Iris pigment epithelial cell (primary cell): ENCODE measurements around the gene HSD3B7.

Experiments used
- DNase-seq: peaks from one replicate; pipeline ENCODE4 v3.0.0-alpha.2; 2011; ENCODE audit warnings: low read depth

HSD3B7 gene

DNA sequence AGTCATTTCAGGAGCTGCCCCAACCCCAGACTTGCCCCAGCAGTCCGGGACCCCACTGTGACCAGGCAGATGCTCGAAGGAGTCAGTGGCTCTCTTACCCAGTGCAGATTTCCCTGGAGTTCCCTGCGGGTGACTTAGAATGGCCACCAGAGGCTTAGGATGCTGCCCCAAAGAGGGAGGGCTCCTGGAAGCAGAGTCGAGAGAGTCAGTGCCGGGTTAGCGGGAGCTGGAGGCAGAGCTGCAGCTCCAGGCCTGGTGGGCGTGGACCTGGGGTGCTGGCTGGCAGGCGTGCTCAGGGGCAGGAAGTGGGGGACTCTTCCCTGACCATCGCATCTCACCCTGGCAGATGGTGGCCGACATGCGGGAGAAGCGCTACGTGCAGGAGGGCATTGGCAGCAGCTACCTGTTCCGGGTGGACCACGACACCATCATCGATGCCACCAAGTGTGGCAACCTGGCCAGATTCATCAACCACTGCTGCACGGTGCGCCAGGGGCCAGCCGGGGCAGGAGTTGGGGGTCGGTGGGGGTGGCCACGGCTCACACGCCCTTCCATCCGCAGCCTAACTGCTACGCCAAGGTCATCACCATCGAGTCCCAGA lies 1.6 kb upstream of the HSD3B7 start:
- no peak for DNase-seq

DNA sequence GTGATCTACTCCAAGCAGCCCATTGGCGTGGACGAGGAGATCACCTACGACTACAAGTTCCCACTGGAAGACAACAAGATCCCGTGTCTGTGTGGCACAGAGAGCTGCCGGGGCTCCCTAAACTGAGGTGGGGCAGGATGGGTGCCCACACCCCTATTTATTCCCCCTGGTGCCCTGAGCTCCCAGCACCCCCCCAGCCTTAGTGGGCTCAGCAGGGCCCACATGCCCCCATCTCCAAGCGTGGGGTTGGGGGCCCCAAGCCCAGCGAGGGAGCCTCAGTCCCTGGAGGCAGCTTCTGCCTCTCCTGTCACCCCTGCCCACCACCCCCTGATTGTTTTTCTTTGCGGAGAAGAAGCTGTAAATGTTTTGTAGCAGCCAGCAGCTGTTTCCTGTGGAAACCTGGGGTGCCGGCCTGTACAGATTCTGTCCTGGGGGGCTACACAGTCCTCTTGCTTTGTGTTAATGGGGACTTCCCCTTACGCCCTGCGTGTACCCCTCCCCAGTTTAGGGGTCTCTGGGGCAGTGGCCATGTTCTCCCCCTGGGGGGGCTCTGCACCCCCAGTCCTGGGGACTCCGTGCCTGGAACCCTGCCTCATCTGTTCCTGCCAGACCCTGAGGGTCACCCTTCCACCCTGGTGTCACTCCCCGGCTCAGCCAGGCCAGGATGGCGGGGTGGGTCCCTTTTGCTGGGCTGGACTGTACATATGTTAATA lies 953 bp upstream of the HSD3B7 start:
- no peak for DNase-seq

DNA sequence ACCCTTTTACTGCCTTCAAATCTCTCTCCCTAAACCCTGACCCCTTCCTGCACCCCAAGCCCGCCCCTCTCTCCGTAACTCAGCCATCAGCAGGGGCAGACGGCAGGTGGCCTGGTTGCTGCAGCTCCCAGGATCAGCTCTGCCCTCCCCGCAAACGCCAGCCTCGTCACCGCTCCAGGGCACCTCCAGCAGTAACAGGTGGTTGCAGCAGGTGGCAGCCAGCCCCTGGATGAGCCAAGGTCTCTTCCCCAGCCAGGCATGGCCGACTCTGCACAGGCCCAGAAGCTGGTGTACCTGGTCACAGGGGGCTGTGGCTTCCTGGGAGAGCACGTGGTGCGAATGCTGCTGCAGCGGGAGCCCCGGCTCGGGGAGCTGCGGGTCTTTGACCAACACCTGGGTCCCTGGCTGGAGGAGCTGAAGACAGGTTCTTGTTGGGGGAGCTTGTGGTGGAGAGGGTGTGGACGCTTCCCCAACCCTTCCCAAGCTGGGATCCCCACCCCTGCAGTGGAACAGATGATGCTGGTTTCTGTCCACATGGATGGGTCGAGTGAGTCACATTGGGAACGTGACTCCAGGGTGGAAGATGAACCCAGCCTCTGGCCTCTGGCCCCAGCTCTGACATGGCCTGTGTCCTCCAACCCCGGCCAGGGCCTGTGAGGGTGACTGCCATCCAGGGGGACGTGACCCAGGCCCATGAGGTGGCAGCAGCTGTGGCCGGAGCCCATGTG lies 558 bp downstream of the HSD3B7 start:
- DNase-seq = no peak

DNA sequence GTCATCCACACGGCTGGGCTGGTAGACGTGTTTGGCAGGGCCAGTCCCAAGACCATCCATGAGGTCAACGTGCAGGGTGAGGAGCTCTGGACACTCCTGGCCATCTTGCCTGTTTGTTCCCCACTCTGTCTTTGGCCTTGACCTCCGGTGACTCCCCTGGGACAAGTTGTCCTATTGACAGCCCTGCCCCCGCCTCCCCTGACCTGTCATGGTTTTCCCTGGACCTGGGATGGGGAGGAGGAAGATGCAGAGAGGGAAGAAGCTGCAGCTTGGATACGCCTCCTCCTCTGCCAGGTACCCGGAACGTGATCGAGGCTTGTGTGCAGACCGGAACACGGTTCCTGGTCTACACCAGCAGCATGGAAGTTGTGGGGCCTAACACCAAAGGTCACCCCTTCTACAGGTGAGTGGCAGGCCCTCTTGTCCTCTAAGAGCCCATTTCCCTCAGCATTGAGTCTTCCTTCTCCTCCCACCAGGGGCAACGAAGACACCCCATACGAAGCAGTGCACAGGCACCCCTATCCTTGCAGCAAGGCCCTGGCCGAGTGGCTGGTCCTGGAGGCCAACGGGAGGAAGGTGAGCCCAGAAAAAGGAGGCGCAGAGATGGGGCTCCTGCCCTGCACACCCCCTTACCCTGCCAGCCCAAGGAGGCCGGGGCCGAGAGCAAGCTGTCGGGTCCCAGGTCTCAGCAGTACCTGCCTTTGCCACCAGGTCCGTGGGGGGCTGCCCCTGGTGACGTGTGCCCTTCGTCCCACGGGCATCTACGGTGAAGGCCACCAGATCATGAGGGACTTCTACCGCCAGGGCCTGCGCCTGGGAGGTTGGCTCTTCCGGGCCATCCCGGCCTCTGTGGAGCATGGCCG lies 1.4 kb downstream of the HSD3B7 start:
- no peak for DNase-seq

DNA sequence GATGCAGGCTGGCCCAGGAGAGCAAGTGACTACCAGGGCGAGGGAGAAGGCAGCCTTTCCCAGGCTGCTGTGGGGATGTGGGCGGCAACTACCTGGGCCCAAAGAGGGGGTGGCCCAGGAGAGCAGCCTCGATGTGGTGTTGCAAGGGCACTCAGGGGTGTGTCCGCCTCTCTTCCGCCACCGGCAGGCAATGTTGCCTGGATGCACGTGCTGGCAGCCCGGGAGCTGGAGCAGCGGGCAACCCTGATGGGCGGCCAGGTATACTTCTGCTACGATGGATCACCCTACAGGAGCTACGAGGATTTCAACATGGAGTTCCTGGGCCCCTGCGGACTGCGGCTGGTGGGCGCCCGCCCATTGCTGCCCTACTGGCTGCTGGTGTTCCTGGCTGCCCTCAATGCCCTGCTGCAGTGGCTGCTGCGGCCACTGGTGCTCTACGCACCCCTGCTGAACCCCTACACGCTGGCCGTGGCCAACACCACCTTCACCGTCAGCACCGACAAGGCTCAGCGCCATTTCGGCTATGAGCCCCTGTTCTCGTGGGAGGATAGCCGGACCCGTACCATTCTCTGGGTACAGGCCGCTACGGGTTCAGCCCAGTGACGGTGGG lies 2.7 kb downstream of the HSD3B7 start:
- DNase-seq = no peak

DNA sequence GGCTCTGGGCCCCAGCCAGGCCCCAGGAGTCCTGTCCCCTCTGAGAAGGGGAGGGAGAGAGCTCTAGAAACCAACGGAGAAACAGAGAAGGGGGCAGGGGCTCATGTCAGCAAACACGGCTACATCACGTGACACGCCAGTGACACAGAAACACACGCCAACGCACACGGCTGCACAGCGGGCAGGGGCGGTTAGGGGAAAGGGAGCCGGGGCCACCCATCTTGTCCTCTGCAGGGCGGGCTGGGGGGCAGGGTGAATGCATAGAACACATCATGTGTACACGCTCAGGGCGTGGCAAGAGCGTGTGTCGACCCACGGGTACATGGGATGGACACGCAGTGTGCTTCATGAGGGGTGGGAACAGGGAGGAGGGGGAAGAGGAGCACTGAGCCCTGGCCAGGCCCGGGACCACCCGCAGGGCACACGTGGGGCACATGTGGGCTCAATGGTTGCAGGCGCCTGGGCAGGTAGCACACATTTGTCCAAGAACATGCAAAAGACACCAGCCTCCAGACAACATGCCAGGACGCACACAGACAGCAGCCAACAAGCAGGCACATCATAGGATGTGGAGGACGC lies 4.6 kb downstream of the HSD3B7 start:
- no peak for DNase-seq

DNA sequence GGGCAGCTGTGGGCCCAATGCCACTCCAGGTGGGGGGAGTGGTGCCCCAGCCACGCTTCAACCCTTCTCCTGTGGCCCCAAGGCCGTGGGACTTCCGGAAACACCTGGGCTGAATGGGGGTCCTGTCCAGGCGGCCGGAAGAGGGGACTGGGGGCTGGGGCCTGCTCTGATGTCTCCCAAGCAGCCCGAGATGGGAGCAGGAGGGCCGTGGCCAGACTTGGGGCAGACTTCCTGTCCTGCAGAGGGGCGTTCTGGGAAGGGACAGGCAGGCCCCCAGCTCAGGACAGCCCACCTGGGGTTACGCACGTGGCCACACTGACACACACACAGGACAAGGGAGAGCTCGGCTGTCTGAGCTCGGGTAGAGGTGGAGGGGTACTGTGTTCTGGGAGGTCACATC lies 5.1 kb downstream of the HSD3B7 start:
- DNase-seq = no peak

DNA sequence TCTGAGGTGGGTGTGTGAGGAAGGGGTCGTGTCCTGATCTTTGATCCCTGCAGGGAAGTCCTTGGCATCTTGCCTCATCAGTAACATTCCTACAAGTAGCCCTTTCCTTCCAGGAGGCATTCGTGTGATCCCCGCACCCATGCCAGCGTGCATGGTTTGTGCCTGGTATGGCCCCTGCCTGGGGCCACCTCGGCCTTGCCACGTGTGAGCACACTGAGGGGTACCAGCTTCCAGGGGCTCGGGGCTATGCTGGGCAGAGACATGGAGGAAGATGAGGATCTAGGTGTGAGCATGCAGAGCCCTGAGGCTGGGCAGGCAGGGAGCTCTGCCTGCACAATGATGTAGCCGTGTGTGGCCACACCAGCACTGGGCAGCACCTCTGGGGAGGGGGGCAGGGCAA lies 6.0 kb downstream of the HSD3B7 start:
- DNase-seq = no peak

DNA sequence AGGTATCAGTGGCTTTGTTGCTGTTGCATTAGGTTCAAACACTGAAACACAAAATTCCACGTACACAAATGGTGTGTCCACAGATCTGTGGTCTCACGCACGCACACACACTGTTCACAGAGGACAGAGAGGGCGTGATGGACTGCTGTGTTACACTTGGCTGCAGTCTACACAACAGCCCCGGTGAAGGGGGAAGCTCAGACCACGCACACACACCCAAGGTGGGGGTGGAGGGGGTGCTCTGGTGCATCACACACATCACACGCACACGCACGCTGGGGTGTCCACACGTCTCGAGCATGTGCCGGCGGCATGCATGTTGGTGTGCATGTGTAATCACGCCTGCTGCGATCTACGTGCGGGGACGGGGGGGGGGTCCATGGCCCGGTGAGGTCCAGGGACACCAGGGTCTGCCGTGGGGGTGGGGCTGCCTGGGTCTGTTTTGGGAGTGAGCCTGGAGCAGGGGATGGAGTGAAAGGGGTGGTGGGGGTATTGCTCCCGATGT lies 7.3 kb downstream of the HSD3B7 start:
- no peak for DNase-seq

DNA sequence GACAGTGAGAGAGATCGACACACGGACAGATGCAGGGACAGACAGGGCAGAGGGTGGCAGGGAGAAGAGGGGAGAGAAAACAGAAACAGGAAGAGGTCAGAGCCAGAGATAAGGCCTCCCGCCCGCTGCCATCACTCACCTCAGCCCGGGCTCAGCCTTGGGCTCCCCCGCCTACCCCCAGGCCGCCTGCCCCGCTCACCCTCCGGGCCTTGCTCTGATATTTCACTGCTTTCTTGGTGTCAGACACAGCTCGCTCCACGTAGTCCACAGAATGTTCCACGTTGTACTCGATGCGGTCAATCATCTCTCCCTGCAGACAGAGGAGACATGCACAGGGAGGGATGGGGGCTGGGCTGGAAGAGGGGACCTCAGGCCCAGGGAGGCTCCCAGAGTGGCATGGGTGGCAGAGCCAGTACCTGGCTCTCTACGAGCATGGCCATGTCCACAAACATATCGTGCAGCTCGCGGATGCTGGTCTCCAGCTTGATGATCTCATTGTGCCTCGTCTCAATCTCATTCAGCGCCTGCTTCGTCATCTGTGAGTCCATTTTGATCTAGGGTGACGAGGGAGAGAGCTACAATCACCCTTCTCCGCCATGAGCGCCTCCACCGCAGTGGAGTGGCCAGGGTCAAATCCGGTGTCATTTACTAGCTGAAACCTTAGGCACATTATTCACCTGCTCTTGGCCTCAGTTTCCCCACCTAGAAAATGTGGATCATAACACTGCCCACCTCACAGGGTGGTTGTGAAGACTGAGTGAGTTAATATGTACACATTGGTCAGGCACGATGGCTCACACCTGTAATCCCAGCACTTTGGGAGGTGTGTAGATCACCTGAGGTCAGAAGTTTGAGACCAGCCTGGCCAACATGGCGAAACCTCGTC lies 8.2 kb downstream of the HSD3B7 start:
- no peak for DNase-seq

DNA sequence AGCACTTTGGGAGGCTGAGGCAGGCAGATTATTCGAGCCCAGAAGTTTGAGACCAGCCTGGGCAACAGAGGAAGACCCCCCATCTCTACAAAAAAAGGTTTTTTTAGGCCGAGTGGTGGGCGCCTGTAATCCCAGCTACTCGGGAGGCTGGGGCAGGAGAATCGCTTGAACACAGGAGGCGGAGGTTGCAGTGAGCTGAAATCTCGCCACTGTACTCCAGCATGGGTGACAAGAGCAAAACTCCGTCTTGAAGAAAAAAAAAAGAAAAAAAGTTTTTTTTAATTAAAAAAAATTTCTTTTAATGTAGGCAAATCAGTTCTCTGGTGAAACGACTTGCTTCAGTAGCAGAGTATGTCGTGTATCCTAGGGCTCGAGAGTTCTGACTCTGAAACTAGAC lies 10.9 kb downstream of the HSD3B7 start:
- no peak for DNase-seq

DNA sequence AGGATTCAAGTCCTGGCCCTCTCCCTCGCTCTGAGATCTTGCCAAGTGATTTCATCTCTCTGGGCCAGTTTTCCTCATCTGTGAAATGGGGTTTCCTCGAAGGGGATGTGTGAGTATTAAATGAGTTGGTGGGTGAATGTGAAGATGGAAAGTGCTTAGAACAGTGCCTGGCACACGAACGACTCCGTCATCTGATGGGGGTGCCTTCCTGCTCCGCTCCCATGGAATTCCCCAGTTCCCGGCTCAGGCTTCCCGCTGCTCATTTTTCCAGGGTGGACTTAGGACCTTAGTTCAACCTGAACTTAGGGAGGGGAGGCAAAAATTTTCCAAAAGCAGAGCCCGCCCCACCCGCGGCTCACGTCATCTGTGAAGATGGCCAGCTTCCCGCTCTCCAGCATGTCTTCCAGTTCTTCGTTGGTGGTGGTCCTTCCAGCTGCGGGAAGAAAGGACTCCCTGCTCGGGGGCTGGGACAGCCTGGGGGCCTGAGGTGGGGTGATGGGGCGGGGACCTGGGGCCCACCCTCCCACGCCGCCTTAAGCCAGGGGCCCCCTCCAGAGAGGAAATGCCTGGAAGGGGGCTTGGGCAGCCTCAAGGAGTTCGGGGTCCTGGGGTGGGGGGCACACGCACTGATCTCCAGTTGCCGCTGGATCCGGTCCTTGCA lies 11.4 kb downstream of the HSD3B7 start:
- no peak for DNase-seq

DNA sequence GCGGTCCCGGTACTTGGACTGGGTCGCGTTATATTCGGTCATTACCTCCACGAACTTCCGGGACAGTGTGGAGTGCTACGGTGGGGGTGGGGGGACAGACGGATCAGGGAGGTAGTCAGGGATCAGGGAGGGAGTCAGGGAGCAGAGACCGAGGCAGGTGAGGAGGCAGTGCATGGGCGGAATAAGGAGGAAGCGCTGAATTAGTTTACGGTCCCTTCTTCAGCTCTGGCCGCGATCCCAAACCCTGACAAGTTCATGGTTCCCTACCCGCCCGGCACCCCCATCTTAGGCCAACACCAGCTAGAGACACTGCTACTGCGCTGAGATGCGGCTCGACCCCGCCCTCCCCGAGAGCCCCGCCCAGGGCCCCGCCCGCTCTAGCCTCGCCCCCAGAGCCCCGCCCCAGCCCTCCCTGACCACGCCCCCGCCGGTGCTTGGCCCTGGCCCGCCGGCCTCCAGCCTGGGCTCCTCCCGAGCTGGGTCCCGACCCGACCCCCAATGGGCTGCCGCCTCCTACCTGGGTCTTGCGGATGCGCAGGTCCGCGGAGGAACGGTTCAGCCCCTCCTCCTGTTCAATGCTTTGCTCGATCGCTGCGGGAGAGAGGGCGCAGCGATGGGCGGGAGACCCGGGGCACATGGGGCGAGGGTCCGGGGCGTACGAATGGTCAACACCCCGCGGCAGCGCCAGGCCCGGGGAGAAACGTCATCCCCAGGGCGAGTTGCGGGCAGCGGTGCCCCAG lies 12.1 kb downstream of the HSD3B7 start:
- DNase-seq = peak; percentile 79

DNA sequence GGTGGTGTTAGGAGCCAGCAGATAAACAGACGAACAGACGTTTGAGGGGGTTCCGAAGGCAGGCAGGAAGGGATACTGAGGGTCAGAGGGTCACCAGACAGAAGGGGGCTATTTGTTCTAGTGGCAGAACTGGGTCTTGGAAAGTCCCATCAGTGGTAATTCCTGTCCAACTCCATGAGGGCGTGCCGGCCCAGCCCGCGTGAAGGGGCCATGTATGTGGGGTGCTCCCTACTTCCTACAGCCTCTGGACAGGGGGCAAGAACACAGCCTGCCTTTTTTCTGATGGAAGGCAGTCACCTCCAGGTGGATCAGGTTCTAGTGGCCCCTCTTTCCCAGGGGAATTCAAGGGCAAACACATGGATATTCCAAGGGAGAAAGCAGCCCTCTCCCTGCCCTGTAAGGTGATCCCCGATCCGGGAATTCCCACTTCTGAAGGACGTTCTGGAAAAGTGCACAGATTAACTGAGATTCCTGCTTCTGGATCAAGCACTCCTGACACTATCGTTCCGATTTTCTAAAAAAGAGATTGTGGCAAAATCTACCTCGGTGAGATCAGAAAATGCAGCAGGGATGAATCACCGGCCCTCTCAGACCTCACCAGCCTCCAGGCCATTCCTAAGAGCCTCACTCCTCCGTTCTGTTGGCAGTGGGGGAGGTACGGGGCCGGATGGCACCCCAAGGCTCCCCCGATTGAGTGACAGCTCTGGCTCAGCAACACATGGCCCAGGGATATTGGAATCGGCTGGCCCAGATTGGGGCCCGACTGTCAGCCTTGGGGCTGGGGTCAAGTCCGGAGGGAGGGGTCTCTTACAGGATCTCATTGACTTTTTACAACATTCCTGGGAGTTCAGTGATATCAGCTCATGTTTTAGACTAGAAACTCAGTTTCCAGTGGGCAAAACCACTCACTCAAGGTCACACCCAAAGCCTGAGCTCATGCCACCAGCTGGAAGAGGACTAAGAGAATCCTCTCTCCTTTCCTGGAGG lies 13.0 kb downstream of the HSD3B7 start:
- peak; percentile 90 for DNase-seq

DNA sequence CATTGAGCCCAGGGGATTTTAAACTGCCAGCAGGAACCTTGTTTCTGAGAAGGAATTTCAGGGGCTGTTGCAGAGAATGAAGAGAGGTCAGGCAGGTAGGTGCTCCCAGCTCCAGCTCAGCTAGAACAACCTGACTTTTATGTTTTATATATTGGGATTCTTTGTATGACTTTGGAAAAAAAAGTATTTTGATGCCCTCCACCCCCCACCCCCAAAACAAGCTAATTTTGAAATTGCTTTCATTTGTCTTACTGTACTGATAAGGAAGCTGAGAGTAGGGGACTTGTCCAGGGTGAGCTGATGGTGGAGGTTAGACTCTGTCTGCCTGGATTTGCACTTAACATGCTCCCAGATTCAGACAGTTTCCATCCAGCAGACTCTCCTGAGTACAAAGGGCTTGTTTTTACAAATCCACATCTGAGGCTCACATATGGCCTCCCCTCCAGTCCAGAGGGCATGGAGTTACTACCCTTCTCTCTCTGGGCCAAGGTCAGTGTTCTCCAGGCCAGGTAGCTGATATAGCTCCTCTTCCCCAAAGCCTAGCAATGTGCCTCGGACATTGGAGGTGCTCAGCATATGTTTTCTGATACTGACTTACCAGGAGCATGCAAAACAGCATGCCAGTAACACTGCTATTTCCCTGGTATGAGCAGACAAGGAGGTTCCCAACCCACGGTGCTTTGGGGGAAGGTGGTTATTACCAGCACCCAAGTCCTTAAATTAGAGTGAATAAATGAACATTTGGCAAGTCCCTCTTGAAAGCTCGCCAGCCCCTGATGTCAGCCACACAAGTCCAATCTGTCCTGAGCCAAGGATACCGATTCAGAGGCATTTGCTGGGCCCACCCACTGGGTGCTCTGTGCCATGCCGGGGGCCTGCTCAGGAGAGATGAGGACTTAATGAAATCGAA lies 14.1 kb downstream of the HSD3B7 start:
- DNase-seq = no peak

DNA sequence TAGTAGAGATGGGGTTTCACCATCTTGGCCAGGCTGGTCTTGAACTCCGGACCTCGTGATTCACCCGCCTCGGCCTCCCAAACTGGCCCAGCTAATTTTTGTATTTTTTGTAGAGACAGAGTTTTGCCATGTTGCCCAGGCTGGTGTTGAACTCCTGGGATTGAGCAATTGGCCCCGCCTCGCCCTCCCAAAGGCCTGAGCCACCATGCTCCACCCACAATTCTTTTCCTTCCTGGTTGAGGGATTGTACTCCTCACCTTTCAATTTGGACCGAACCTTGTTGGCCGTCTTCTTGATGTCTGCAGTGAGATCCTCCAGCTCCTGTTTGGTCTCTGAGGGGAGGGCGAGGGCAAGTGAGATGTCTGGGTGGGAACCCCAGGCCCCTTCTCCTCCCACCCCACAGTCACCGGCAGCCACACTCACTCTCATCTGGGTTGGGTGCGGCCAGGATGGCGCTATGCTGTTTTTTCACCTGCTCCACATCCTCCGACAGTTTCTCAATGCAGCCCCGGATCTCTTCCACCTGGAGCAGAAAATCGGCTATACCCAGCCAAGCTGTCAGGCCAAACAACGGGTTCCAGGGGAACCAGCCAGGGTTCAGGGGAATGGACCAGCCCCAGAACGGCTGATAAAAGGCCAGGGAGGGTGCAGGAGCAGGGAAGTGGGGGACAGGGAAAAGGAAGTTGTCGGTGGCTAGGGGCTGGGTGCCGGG lies 15.8 kb downstream of the HSD3B7 start:
- no peak for DNase-seq
